Caco-2 (cell line): ENCODE measurements around the gene SEC16B. TPM values are rescaled to one million over a fixed set of nuclear protein-coding genes. Genes with fewer than 3 reads are reported as not detected.
A peak's percentile ranks its signal among the peaks of the same experiment; 100 is the strongest.

Experiments used
- BruUV-seq: library from RNA; stranded (reverse); fragments of 400-500 nt; replicated peaks from 2 replicates; lab custom pipeline; 2021; lab: Mats Ljungman, UMichigan
- CTCF ChIA-PET: fragments of 300-600 bp; sonication (Branson Sonifier 250); formaldehyde crosslinking; loops from one replicate; lab custom pipeline; 2022; ENCODE audit warnings: antibody characterized with exemption; lab: Charles Lee
- POLR2A ChIA-PET: fragments of 300-600 bp; sonication (Branson Sonifier 250); formaldehyde crosslinking; loops from one replicate; lab custom pipeline; 2022; ENCODE audit warnings: antibody characterized with exemption; lab: Charles Lee
- DNase-seq, 2 experiments: peaks; one replicate each; pipeline versions ENCODE4 v3.0.0 to v3.0.0-alpha.2; 2020 to 2022
- H3K27me3 ChIP-seq: replicated peaks from 2 replicates; pipeline ENCODE4 v1.6.0; 2011; ENCODE audit warnings: low read length; ENCODE audit not compliant: control insufficient read depth, insufficient read depth
- H3K36me3 ChIP-seq: 2 replicates; pipeline ENCODE4 v1.5.1; 2011; ENCODE audit warnings: low read length; ENCODE audit not compliant: control insufficient read depth, insufficient read depth
- H3K4me1 ChIP-seq: fragments of 250-450 bp; sonication (Bioruptor Pico); 2 replicates; pipeline ENCODE4 v1.5.1; 2020; ENCODE audit warnings: mild to moderate bottlenecking
- H3K4me3 ChIP-seq: 2 replicates; pipeline ENCODE4 v1.5.1; 2011; ENCODE audit warnings: low read depth, mild to moderate bottlenecking, control low read depth, low read length
- H3K9me3 ChIP-seq: fragments of 250-450 bp; sonication (Bioruptor Pico); 2 replicates; pipeline ENCODE4 v1.5.1; 2020; ENCODE audit warnings: mild to moderate bottlenecking, moderate library complexity
- H3K27ac Mint-ChIP-seq: one replicate; pipeline ENCODE4 v1.8.0; 2022; ENCODE audit warnings: mixed read lengths; ENCODE audit not compliant: unreplicated experiment
- H3K27me3 Mint-ChIP-seq: one replicate; pipeline ENCODE4 v1.8.0; 2022; ENCODE audit warnings: mixed read lengths; ENCODE audit not compliant: insufficient read depth, unreplicated experiment
- H3K36me3 Mint-ChIP-seq: one replicate; pipeline ENCODE4 v1.8.0; 2022; ENCODE audit warnings: mild to moderate bottlenecking, mixed read lengths; ENCODE audit not compliant: insufficient read depth, unreplicated experiment
- H3K4me1 Mint-ChIP-seq: one replicate; pipeline ENCODE4 v1.8.0; 2022; ENCODE audit warnings: low read depth, mixed read lengths; ENCODE audit not compliant: unreplicated experiment
- H3K4me3 Mint-ChIP-seq: one replicate; pipeline ENCODE4 v1.8.0; 2022; ENCODE audit warnings: mild to moderate bottlenecking, moderate library complexity, mixed read lengths; ENCODE audit not compliant: unreplicated experiment
- H3K9me3 Mint-ChIP-seq: one replicate; pipeline ENCODE4 v1.8.0; 2022; ENCODE audit warnings: mixed read lengths; ENCODE audit not compliant: unreplicated experiment
- intact Hi-C: fragments of 100-400 bp; cut with micrococcal nuclease; formaldehyde crosslinking; loops from one replicate; pipeline ENCODE4 v1.10.0; 2022; ENCODE audit not compliant: unreplicated experiment
- total RNA-seq: library from RNA; stranded (reverse); gene quantifications from 2 replicates; pipeline ENCODE4 v1.2.3, GENCODE V29; 2022
- TF ChIP-seq, protein P1 (sequence below), 2 experiments: fragments of 200-600 bp in 1 of 2; IDR thresholded peaks; 1 replicate in 1 of 2; 2 replicates in 1 of 2; pipeline versions ENCODE4 v1.5.1 to v1.8.0; 2011 to 2022; ENCODE audit warnings: antibody characterized with exemption in 1 of 2, control low read depth in 1 of 2, inconsistent platforms in 1 of 2, low read depth in 1 of 2, low read length in 1 of 2, mild to moderate bottlenecking in 1 of 2, moderate library complexity in 1 of 2; ENCODE audit not compliant: insufficient read depth in 1 of 2, severe bottlenecking in 1 of 2, unreplicated experiment in 1 of 2

SEC16B gene
- total RNA-seq, 1 experiment from 2014 or later: 0.59 TPM

DNA sequence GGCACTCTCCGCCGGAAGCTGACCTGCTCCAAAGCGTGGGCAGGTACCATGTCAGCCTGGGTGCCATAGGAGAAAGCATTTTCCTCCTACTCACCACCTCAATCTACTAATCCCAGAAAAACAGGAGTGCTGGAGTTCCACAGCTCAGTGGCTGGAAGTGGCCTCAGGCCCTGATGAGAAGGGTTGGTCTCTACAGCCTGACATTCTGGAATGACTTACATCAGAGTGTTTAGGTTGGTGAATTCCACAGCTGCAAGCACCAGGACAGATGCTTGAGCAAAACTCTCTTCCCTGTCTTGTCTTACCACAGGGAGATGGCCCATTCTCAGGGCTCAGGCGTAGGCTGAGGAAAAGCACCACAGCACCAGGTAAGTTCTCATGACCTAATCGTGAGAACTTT is 5.5 kb downstream of the SEC16B start:
- H3K4me3 Mint-ChIP-seq: no peak overlapping the region
- no peak for DNase-seq
- no peaks in the 10 kb centered on the region for H3K9me3 ChIP-seq
- peaks cover 1% of the 10 kb centered on the region for H3K4me1 Mint-ChIP-seq
- POLR2A ChIA-PET: no interaction called here
- intact Hi-C loops: no loop called here
- H3K4me1 ChIP-seq: peaks cover 7% of the 10 kb centered on the region
- TF ChIP-seq, protein P1, sequence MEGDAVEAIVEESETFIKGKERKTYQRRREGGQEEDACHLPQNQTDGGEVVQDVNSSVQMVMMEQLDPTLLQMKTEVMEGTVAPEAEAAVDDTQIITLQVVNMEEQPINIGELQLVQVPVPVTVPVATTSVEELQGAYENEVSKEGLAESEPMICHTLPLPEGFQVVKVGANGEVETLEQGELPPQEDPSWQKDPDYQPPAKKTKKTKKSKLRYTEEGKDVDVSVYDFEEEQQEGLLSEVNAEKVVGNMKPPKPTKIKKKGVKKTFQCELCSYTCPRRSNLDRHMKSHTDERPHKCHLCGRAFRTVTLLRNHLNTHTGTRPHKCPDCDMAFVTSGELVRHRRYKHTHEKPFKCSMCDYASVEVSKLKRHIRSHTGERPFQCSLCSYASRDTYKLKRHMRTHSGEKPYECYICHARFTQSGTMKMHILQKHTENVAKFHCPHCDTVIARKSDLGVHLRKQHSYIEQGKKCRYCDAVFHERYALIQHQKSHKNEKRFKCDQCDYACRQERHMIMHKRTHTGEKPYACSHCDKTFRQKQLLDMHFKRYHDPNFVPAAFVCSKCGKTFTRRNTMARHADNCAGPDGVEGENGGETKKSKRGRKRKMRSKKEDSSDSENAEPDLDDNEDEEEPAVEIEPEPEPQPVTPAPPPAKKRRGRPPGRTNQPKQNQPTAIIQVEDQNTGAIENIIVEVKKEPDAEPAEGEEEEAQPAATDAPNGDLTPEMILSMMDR (IDR thresholded peaks at IDR 0.05; ENCODE audit: insufficient read depth in 1 of 2, low read depth in 1 of 2, low read length in 1 of 2, severe bottlenecking in 1 of 2, unreplicated experiment in 1 of 2): no peak
- no peaks in the 10 kb centered on the region for H3K9me3 Mint-ChIP-seq
- no TSS peak for BruUV-seq
- no peaks in the 10 kb centered on the region for H3K36me3 Mint-ChIP-seq
- H3K4me3 ChIP-seq: no peak overlapping the region
- H3K27me3 Mint-ChIP-seq: no peaks in the 10 kb centered on the region
- CTCF ChIA-PET: no interaction called here
- H3K27ac Mint-ChIP-seq: no peak overlapping the region
- no peaks in the 10 kb centered on the region for H3K36me3 ChIP-seq
- no peaks in the 10 kb centered on the region for H3K27me3 ChIP-seq

DNA sequence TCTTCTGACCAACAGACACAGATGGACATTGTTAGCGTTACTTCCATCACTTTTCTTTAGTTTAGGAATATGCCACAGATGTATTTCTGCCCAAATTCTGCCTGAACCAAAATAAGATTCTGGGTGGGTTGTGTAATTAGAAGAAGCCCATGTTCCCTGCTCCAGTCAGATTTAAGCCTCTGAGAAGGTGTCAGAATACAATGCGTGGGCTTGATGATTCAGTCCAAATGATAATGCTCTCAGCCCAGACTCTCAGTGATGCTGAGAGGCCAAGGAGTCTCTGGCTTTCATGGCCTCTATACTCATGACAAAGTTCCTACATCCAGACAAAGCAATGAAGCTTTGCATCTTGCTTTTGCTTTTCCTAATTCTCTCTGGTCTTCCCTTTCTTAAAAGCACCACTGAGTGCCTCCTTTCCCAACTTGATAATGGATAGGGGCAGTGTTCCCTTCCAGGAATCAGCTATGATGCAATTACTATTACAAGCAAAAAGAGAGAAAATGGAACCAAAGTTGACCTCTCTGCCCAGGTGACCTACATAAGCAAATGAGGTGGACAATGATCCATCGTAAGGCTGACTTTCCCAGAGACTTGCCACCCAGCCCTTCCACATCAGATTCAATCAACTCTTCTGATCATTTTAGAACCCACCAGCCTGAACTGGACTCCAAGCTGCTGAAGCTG is 8.8 kb downstream of the SEC16B start:
- CTCF ChIA-PET: no interaction called here
- no peaks in the 10 kb centered on the region for H3K27me3 ChIP-seq

DNA sequence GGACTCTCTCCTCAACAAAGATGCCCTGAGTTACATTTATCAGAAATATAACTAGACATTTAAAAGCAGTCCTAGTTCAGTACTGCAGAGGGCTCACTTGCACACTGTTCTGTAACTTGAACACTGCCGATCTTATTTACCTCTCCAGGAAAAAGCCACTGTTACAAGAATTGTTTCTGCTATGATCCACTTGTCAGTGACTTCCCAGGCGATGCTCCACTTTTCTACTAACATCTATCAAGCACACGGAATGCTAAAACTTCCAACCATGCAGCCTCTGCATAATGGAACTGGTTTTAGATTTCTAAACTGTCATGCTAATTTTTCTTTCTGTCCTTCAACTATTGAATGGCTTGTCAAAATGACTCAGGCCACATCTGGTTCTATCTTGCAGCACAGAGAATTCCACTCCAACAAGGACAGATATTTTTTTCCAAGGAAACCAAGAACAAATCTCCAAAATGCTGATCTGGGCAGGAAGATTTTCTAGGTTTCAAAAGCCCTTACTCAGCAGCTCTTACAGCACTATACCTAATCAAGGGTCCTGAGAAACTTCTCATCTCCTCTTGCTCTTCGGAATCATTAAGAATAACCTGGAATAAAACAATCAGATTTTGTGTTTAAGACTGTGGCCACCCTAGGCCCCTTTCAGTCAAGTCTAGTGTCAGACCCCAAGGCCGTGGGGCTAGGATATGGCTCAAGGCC is 9.9 kb downstream of the SEC16B start:
- H3K4me3 Mint-ChIP-seq: no peak overlapping the region
- no peaks in the 10 kb centered on the region for H3K4me1 Mint-ChIP-seq
- no peaks in the 10 kb centered on the region for H3K36me3 Mint-ChIP-seq
- H3K27me3 Mint-ChIP-seq: no peaks in the 10 kb centered on the region
- Histone ChIP-seq H3K4me1 (0 out of 2 replicates have a peak, but pooled peaks cover 4% of the 10 kb centered on the region), H3K36me3 (no peaks in the 10 kb centered on the region), H3K27me3 (no peaks in the 10 kb centered on the region), H3K4me3 (no peak overlapping the region), H3K9me3 (no peaks in the 10 kb centered on the region)
- TF ChIP-seq, protein P1 (IDR thresholded peaks at IDR 0.05; ENCODE audit: insufficient read depth in 1 of 2, low read depth in 1 of 2, low read length in 1 of 2, severe bottlenecking in 1 of 2, unreplicated experiment in 1 of 2): peak; percentile 36 to 44
- ChIA-PET CTCF (no interaction called here), POLR2A (no interaction called here)
- no peaks in the 10 kb centered on the region for H3K9me3 Mint-ChIP-seq
- no peak overlapping the region for H3K27ac Mint-ChIP-seq
- DNase-seq: peak in 1 of 2 experiments; percentile 32
- BruUV-seq: no TSS peak
- intact Hi-C loops: loop anchor here (1.0 to 10.0 kb wide), 6 partner anchors 71 to 545 kb away; partner anchors contain the start of gene RASAL2

More for the DNA sequence above, 8.8 kb downstream of the SEC16B start:
- Mint-ChIP-seq H3K4me1 (no peaks in the 10 kb centered on the region), H3K4me3 (no peak overlapping the region), H3K27ac (no peak overlapping the region), H3K9me3 (no peaks in the 10 kb centered on the region), H3K36me3 (no peaks in the 10 kb centered on the region), H3K27me3 (no peaks in the 10 kb centered on the region)
- intact Hi-C loops: no loop called here
- no peak for DNase-seq
- Histone ChIP-seq H3K4me1 (0 out of 2 replicates have a peak, but pooled peaks cover 4% of the 10 kb centered on the region), H3K36me3 (no peaks in the 10 kb centered on the region), H3K4me3 (no peak overlapping the region), H3K9me3 (no peaks in the 10 kb centered on the region)
- BruUV-seq: no TSS peak
- POLR2A ChIA-PET: no interaction called here
- TF ChIP-seq, protein P1 (IDR thresholded peaks at IDR 0.05; ENCODE audit: insufficient read depth in 1 of 2, low read depth in 1 of 2, low read length in 1 of 2, severe bottlenecking in 1 of 2, unreplicated experiment in 1 of 2): no peak
